Activated CD4-positive, alpha-beta memory T cell treated with anti-CD3 and anti-CD28 coated beads for 36 hours (primary cell): ENCODE results near the gene LPXN. TPM values are rescaled to one million over a fixed set of nuclear protein-coding genes. Genes with fewer than 3 reads are reported as not detected.

ENCODE experiments used
- CTCF ChIA-PET: fragments of 350-600 bp; sonication (Branson Sonifier 250); formaldehyde crosslinking; loops from one replicate; lab custom pipeline; 2021; ENCODE audit warnings: antibody characterized with exemption, inconsistent platforms; lab: Charles Lee
- POLR2A ChIA-PET: fragments of 350-600 bp; sonication (Branson Sonifier 250); formaldehyde crosslinking; loops from one replicate; lab custom pipeline; 2021; ENCODE audit warnings: antibody characterized with exemption; lab: Charles Lee
- DNase-seq: peaks from one replicate; pipeline ENCODE4 v3.0.0-alpha.2; 2020
- H3K27ac Mint-ChIP-seq: one replicate; pipeline ENCODE4 v1.8.0; 2021; ENCODE audit warnings: mixed read lengths
- H3K27me3 Mint-ChIP-seq: one replicate; pipeline ENCODE4 v1.8.0; 2021; ENCODE audit warnings: mixed read lengths
- H3K36me3 Mint-ChIP-seq: one replicate; pipeline ENCODE4 v1.8.0; 2021; ENCODE audit warnings: mixed read lengths
- H3K4me1 Mint-ChIP-seq: one replicate; pipeline ENCODE4 v1.8.0; 2021; ENCODE audit warnings: low read depth, mixed read lengths
- H3K4me3 Mint-ChIP-seq: one replicate; pipeline ENCODE4 v1.8.0; 2021; ENCODE audit warnings: mild to moderate bottlenecking, mixed read lengths
- H3K9me3 Mint-ChIP-seq: one replicate; pipeline ENCODE4 v1.8.0; 2021; ENCODE audit warnings: mixed read lengths
- intact Hi-C: fragments of 100-400 bp; cut with micrococcal nuclease; formaldehyde crosslinking; loops from one replicate; pipeline ENCODE4 v1.15.1; 2023
- total RNA-seq, 2 experiments: library from RNA; stranded (reverse); gene quantifications; one replicate each; pipeline ENCODE4 v1.2.3, GENCODE V29; 2021

LPXN gene
- total RNA-seq, result 100 to 1,000 TPM; 108 TPM

- H3K36me3 Mint-ChIP-seq, result peaks cover 36% of the 10 kb centered on the region
- H3K27me3 Mint-ChIP-seq, result no peaks in the 10 kb centered on the region
- H3K4me3 Mint-ChIP-seq, result peak within 1 kb of the TSS; percentile 87
- no peaks in the 10 kb centered on the region for H3K9me3 Mint-ChIP-seq
- peaks cover 35% of the 10 kb centered on the region for H3K4me1 Mint-ChIP-seq
- H3K27ac Mint-ChIP-seq, result peak within 1 kb of the TSS; percentile 100
- peak; percentile 67 for DNase-seq
- CTCF ChIA-PET, result interaction anchor here (0.6 to 3.3 kb wide), 13 partner anchors 7 to 103 kb away, joined by 3 to 28 read pairs (median 7); no protein-coding TSS in a partner anchor
- POLR2A ChIA-PET, result interaction anchor here (0.7 to 3.6 kb wide), 4 partner anchors 23 to 52 kb away, joined by 3 to 20 read pairs (median 4); no protein-coding TSS in a partner anchor
- intact Hi-C loops, result loop anchor here (2.0 to 5.0 kb wide), 5 partner anchors 152 to 1248 kb away; partner anchors contain the start of gene OSBP
Observed at GRCh38 chr11:58575377-58576020, at the start of gene LPXN. Gene LPXN, minus strand, starts transcription at chr11:58575856. Its CDS starts 84 bp downstream, at chr11:58575772.

GRCh38 chr11:58625086-58625485 is 49.4 kb upstream of the LPXN start:
- H3K36me3 Mint-ChIP-seq, result peaks cover 34% of the 10 kb centered on the region
- no peak overlapping the region for H3K27ac Mint-ChIP-seq
- POLR2A ChIA-PET, result no interaction called here
- H3K4me3 Mint-ChIP-seq, result no peak overlapping the region
- CTCF ChIA-PET, result no interaction called here
- intact Hi-C loops, result no loop called here
- no peaks in the 10 kb centered on the region for H3K9me3 Mint-ChIP-seq
- no peaks in the 10 kb centered on the region for H3K27me3 Mint-ChIP-seq
- DNase-seq, result no peak
- peaks cover 20% of the 10 kb centered on the region for H3K4me1 Mint-ChIP-seq

GRCh38 chr11:58622344-58622743 is 46.7 kb upstream of the LPXN start, which contains the start of gene CNTF:
Gene CNTF, plus strand, starts transcription at chr11:58622665. Its CDS starts 88 bp downstream, at chr11:58622753.
- Mint-ChIP-seq H3K27ac (peak within 1 kb of the TSS; percentile 8), H3K27me3 (no peaks in the 10 kb centered on the region), H3K4me3 (no peak within 1 kb of the TSS), H3K4me1 (peaks cover 16% of the 10 kb centered on the region), H3K36me3 (peaks cover 59% of the 10 kb centered on the region), H3K9me3 (no peaks in the 10 kb centered on the region)
- ChIA-PET POLR2A (no interaction called here), CTCF (no interaction called here)
- DNase-seq, result no peak
- intact Hi-C loops, result no loop called here

GRCh38 chr11:58621586-58622262 is 46.1 kb upstream of the LPXN start:
- CTCF ChIA-PET, result interaction anchor here (0.6 to 1.1 kb wide), 3 partner anchors 8 to 54 kb away, joined by 3 read pairs; no protein-coding TSS in a partner anchor
- POLR2A ChIA-PET, result no interaction called here
- Mint-ChIP-seq H3K36me3 (peaks cover 62% of the 10 kb centered on the region), H3K9me3 (no peaks in the 10 kb centered on the region), H3K27me3 (no peaks in the 10 kb centered on the region), H3K4me1 (peaks cover 16% of the 10 kb centered on the region), H3K27ac (no peak overlapping the region), H3K4me3 (no peak overlapping the region)
- intact Hi-C loops, result loop anchor here (1.0 to 2.0 kb wide), 2 partner anchors 43 to 96 kb away; partner anchors contain the start of gene ZFP91
- DNase-seq, result no peak

- ChIA-PET CTCF (interaction anchor here (0.7 to 2.4 kb wide), 5 partner anchors 10 to 94 kb away, joined by 3 to 9 read pairs (median 6); partner anchors contain the start of gene LPXN), POLR2A (no interaction called here)
- no peaks in the 10 kb centered on the region for H3K9me3 Mint-ChIP-seq
- peaks cover 26% of the 10 kb centered on the region for H3K4me1 Mint-ChIP-seq
- intact Hi-C loops, result no loop called here
- H3K27me3 Mint-ChIP-seq, result no peaks in the 10 kb centered on the region
- DNase-seq, result no peak
- H3K36me3 Mint-ChIP-seq, result peaks cover 70% of the 10 kb centered on the region
- no peak overlapping the region for H3K4me3 Mint-ChIP-seq
- peak overlapping the region; percentile 21 for H3K27ac Mint-ChIP-seq
Observed at GRCh38 chr11:58617976-58618557, 42.4 kb upstream of the LPXN start.

- Mint-ChIP-seq H3K4me3 (no peak overlapping the region), H3K9me3 (no peaks in the 10 kb centered on the region), H3K36me3 (peaks cover 72% of the 10 kb centered on the region), H3K4me1 (peaks cover 28% of the 10 kb centered on the region), H3K27me3 (no peaks in the 10 kb centered on the region), H3K27ac (no peak overlapping the region)
- no peak for DNase-seq
- POLR2A ChIA-PET, result no interaction called here
- intact Hi-C loops, result no loop called here
- CTCF ChIA-PET, result no interaction called here
Observed at GRCh38 chr11:58616594-58616993, 40.9 kb upstream of the LPXN start.

GRCh38 chr11:58615559-58615958 is 39.9 kb upstream of the LPXN start:
- no peak overlapping the region for H3K4me3 Mint-ChIP-seq
- POLR2A ChIA-PET, result no interaction called here
- intact Hi-C loops, result no loop called here
- peaks cover 80% of the 10 kb centered on the region for H3K36me3 Mint-ChIP-seq
- DNase-seq, result no peak
- H3K4me1 Mint-ChIP-seq, result peaks cover 31% of the 10 kb centered on the region
- no peaks in the 10 kb centered on the region for H3K27me3 Mint-ChIP-seq
- CTCF ChIA-PET, result no interaction called here
- H3K9me3 Mint-ChIP-seq, result no peaks in the 10 kb centered on the region
- no peak overlapping the region for H3K27ac Mint-ChIP-seq

- Mint-ChIP-seq H3K9me3 (no peaks in the 10 kb centered on the region), H3K27ac (no peak overlapping the region), H3K4me3 (no peak overlapping the region), H3K36me3 (peaks cover 72% of the 10 kb centered on the region), H3K4me1 (peaks cover 39% of the 10 kb centered on the region), H3K27me3 (no peaks in the 10 kb centered on the region)
- ChIA-PET CTCF (no interaction called here), POLR2A (no interaction called here)
- no peak for DNase-seq
- intact Hi-C loops, result loop anchor here (2.0 kb wide), 2 partner anchors 16 to 32 kb away; no protein-coding TSS in a partner anchor
Observed at GRCh38 chr11:58613228-58613627, 37.6 kb upstream of the LPXN start.

GRCh38 chr11:58609723-58610122 is 34.1 kb upstream of the LPXN start:
- no peak overlapping the region for H3K27ac Mint-ChIP-seq
- no peak overlapping the region for H3K4me3 Mint-ChIP-seq
- CTCF ChIA-PET, result interaction anchor here (0.5 to 3.0 kb wide), 3 partner anchors 20 to 42 kb away, joined by 3 to 16 read pairs (median 11); no protein-coding TSS in a partner anchor
- peaks cover 53% of the 10 kb centered on the region for H3K36me3 Mint-ChIP-seq
- POLR2A ChIA-PET, result no interaction called here
- peaks cover 58% of the 10 kb centered on the region for H3K4me1 Mint-ChIP-seq
- no peaks in the 10 kb centered on the region for H3K27me3 Mint-ChIP-seq
- H3K9me3 Mint-ChIP-seq, result no peaks in the 10 kb centered on the region
- no peak for DNase-seq
- intact Hi-C loops, result no loop called here

- CTCF ChIA-PET, result interaction anchor here (0.6 to 0.9 kb wide), 2 partner anchors 33 to 40 kb away, joined by 3 to 4 read pairs; partner anchors contain the start of gene LPXN
- POLR2A ChIA-PET, result no interaction called here
- peaks cover 45% of the 10 kb centered on the region for H3K36me3 Mint-ChIP-seq
- no peak for DNase-seq
- H3K9me3 Mint-ChIP-seq, result no peaks in the 10 kb centered on the region
- H3K27me3 Mint-ChIP-seq, result no peaks in the 10 kb centered on the region
- H3K4me3 Mint-ChIP-seq, result no peak overlapping the region
- intact Hi-C loops, result no loop called here
- H3K4me1 Mint-ChIP-seq, result peaks cover 61% of the 10 kb centered on the region
- H3K27ac Mint-ChIP-seq, result no peak overlapping the region
Observed at GRCh38 chr11:58608331-58608730, 32.7 kb upstream of the LPXN start.

GRCh38 chr11:58606930-58607714 is 31.5 kb upstream of the LPXN start:
- ChIA-PET POLR2A (interaction anchor here (1.9 to 2.8 kb wide), 2 partner anchors 9 to 29 kb away, joined by 5 to 8 read pairs; partner anchors contain the start of gene ZFP91), CTCF (interaction anchor here (0.7 to 1.4 kb wide), 5 partner anchors 12 to 41 kb away, joined by 3 to 5 read pairs (median 3); no protein-coding TSS in a partner anchor)
- intact Hi-C loops, result loop anchor here (1.0 kb wide), 1 partner anchor 10 kb away; no protein-coding TSS in a partner anchor
- H3K4me1 Mint-ChIP-seq, result peaks cover 63% of the 10 kb centered on the region
- no peak overlapping the region for H3K4me3 Mint-ChIP-seq
- H3K9me3 Mint-ChIP-seq, result no peaks in the 10 kb centered on the region
- no peak for DNase-seq
- H3K27me3 Mint-ChIP-seq, result no peaks in the 10 kb centered on the region
- peaks cover 42% of the 10 kb centered on the region for H3K36me3 Mint-ChIP-seq
- peak overlapping the region; percentile 10 for H3K27ac Mint-ChIP-seq
